ENCODE data around the gene RFX1.

The RFX1 gene

GRCh38 chr19:13984186-13984585 is 21.9 kb downstream of the RFX1 start:
- H3K9me3 Mint-ChIP-seq = no peaks in the 10 kb centered on the region
- peaks cover 79% of the 10 kb centered on the region for H3K4me1 Mint-ChIP-seq (ENCODE audit: low read depth)
- peaks cover 53% of the 10 kb centered on the region for H3K36me3 Mint-ChIP-seq (ENCODE audit: low read depth)
- H3K27me3 Mint-ChIP-seq = no peaks in the 10 kb centered on the region
- H3K4me3 Mint-ChIP-seq = no peak overlapping the region
- intact Hi-C loops (cut with micrococcal nuclease) = no loop called here
- peak overlapping the region; percentile 100 for H3K27ac Mint-ChIP-seq

- intact Hi-C loops (cut with micrococcal nuclease) = no loop called here
- H3K27ac Mint-ChIP-seq = no peak overlapping the region
- no peak overlapping the region for H3K4me3 Mint-ChIP-seq
- no peaks in the 10 kb centered on the region for H3K9me3 Mint-ChIP-seq
- H3K4me1 Mint-ChIP-seq (ENCODE audit: low read depth) = peaks cover 75% of the 10 kb centered on the region
- no peaks in the 10 kb centered on the region for H3K27me3 Mint-ChIP-seq
- H3K36me3 Mint-ChIP-seq (ENCODE audit: low read depth) = peaks cover 45% of the 10 kb centered on the region
These were observed 22.8 kb downstream of the RFX1 start for GRCh38 chr19:13983213-13983889.

GRCh38 chr19:13982773-13983172 is 23.3 kb downstream of the RFX1 start:
- H3K4me3 Mint-ChIP-seq = no peak overlapping the region

GRCh38 chr19:13981988-13982501 is 24.1 kb downstream of the RFX1 start:
- Mint-ChIP-seq H3K36me3 (ENCODE audit: low read depth) (peaks cover 52% of the 10 kb centered on the region), H3K27me3 (no peaks in the 10 kb centered on the region), H3K4me1 (ENCODE audit: low read depth) (peaks cover 67% of the 10 kb centered on the region), H3K4me3 (no peak overlapping the region), H3K9me3 (no peaks in the 10 kb centered on the region), H3K27ac (peak overlapping the region; percentile 74)
- intact Hi-C loops (cut with micrococcal nuclease) = no loop called here

More at GRCh38 chr19:13982773-13983172, 23.3 kb downstream of the RFX1 start:
- Mint-ChIP-seq H3K36me3 (ENCODE audit: low read depth) (peaks cover 48% of the 10 kb centered on the region), H3K9me3 (no peaks in the 10 kb centered on the region), H3K4me1 (ENCODE audit: low read depth) (peaks cover 74% of the 10 kb centered on the region), H3K27me3 (no peaks in the 10 kb centered on the region), H3K27ac (no peak overlapping the region)
- intact Hi-C loops (cut with micrococcal nuclease) = no loop called here

- intact Hi-C loops (cut with micrococcal nuclease) = no loop called here
- Mint-ChIP-seq H3K4me1 (ENCODE audit: low read depth) (peaks cover 61% of the 10 kb centered on the region), H3K9me3 (no peaks in the 10 kb centered on the region), H3K4me3 (no peak overlapping the region), H3K36me3 (ENCODE audit: low read depth) (peaks cover 57% of the 10 kb centered on the region), H3K27ac (peak overlapping the region; percentile 74), H3K27me3 (no peaks in the 10 kb centered on the region)
These were observed 24.7 kb downstream of the RFX1 start for GRCh38 chr19:13981467-13981866.

- Mint-ChIP-seq H3K4me1 (ENCODE audit: low read depth) (peaks cover 57% of the 10 kb centered on the region), H3K9me3 (no peaks in the 10 kb centered on the region), H3K36me3 (ENCODE audit: low read depth) (peaks cover 62% of the 10 kb centered on the region), H3K27ac (peak overlapping the region; percentile 74), H3K4me3 (no peak overlapping the region), H3K27me3 (no peaks in the 10 kb centered on the region)
- intact Hi-C loops (cut with micrococcal nuclease) = no loop called here
These were observed 25.1 kb downstream of the RFX1 start for GRCh38 chr19:13981021-13981420.

- Mint-ChIP-seq H3K4me3 (no peak overlapping the region), H3K36me3 (ENCODE audit: low read depth) (peaks cover 69% of the 10 kb centered on the region), H3K4me1 (ENCODE audit: low read depth) (peaks cover 57% of the 10 kb centered on the region), H3K27me3 (no peaks in the 10 kb centered on the region), H3K27ac (peak overlapping the region; percentile 74), H3K9me3 (no peaks in the 10 kb centered on the region)
- intact Hi-C loops (cut with micrococcal nuclease) = no loop called here
These were observed 25.8 kb downstream of the RFX1 start for GRCh38 chr19:13980340-13980739.

GRCh38 chr19:13979686-13980085 is 26.4 kb downstream of the RFX1 start:
- Mint-ChIP-seq H3K9me3 (no peaks in the 10 kb centered on the region), H3K27me3 (no peaks in the 10 kb centered on the region), H3K4me3 (peak overlapping the region; percentile 70), H3K4me1 (ENCODE audit: low read depth) (peaks cover 51% of the 10 kb centered on the region), H3K36me3 (ENCODE audit: low read depth) (peaks cover 75% of the 10 kb centered on the region), H3K27ac (peak overlapping the region; percentile 86)
- intact Hi-C loops (cut with micrococcal nuclease) = loop anchor here (2.0 kb wide), 1 partner anchor 25 kb away; no protein-coding TSS in a partner anchor

- H3K9me3 Mint-ChIP-seq = no peaks in the 10 kb centered on the region
- H3K27ac Mint-ChIP-seq = peak overlapping the region; percentile 86
- peak overlapping the region; percentile 70 for H3K4me3 Mint-ChIP-seq
- intact Hi-C loops (cut with micrococcal nuclease) = loop anchor here (2.0 kb wide), 1 partner anchor 26 kb away; no protein-coding TSS in a partner anchor
- peaks cover 80% of the 10 kb centered on the region for H3K36me3 Mint-ChIP-seq (ENCODE audit: low read depth)
- H3K4me1 Mint-ChIP-seq (ENCODE audit: low read depth) = peaks cover 46% of the 10 kb centered on the region
- no peaks in the 10 kb centered on the region for H3K27me3 Mint-ChIP-seq
These were observed 26.9 kb downstream of the RFX1 start for GRCh38 chr19:13979244-13979615.

GRCh38 chr19:13978351-13979243 is 27.5 kb downstream of the RFX1 start:
- intact Hi-C loops (cut with micrococcal nuclease) = loop anchor here (2.0 kb wide), 1 partner anchor 26 kb away; no protein-coding TSS in a partner anchor
- Mint-ChIP-seq H3K27ac (peak overlapping the region; percentile 86), H3K4me3 (peak overlapping the region; percentile 71), H3K4me1 (ENCODE audit: low read depth) (peaks cover 45% of the 10 kb centered on the region), H3K9me3 (no peaks in the 10 kb centered on the region), H3K36me3 (ENCODE audit: low read depth) (peaks cover 85% of the 10 kb centered on the region), H3K27me3 (no peaks in the 10 kb centered on the region)

- Mint-ChIP-seq H3K27me3 (no peaks in the 10 kb centered on the region), H3K36me3 (ENCODE audit: low read depth) (peaks cover 83% of the 10 kb centered on the region), H3K9me3 (no peaks in the 10 kb centered on the region), H3K4me1 (ENCODE audit: low read depth) (peaks cover 45% of the 10 kb centered on the region), H3K27ac (peak overlapping the region; percentile 86), H3K4me3 (peak overlapping the region; percentile 71)
- intact Hi-C loops (cut with micrococcal nuclease) = loop anchor here (2.0 kb wide), 1 partner anchor 27 kb away; no protein-coding TSS in a partner anchor
These were observed 28.3 kb downstream of the RFX1 start for GRCh38 chr19:13977803-13978202.

- Mint-ChIP-seq H3K9me3 (no peaks in the 10 kb centered on the region), H3K4me1 (ENCODE audit: low read depth) (peaks cover 38% of the 10 kb centered on the region), H3K36me3 (ENCODE audit: low read depth) (peaks cover 79% of the 10 kb centered on the region), H3K4me3 (no peak overlapping the region), H3K27me3 (no peaks in the 10 kb centered on the region), H3K27ac (peak overlapping the region; percentile 1)
- intact Hi-C loops (cut with micrococcal nuclease) = no loop called here
These were observed 29.7 kb downstream of the RFX1 start for GRCh38 chr19:13976446-13976845.

- no peak overlapping the region for H3K4me3 Mint-ChIP-seq
- H3K36me3 Mint-ChIP-seq (ENCODE audit: low read depth) = peaks cover 80% of the 10 kb centered on the region
- no peaks in the 10 kb centered on the region for H3K9me3 Mint-ChIP-seq
- intact Hi-C loops (cut with micrococcal nuclease) = no loop called here
- H3K27ac Mint-ChIP-seq = no peak overlapping the region
- H3K4me1 Mint-ChIP-seq (ENCODE audit: low read depth) = peaks cover 32% of the 10 kb centered on the region
- no peaks in the 10 kb centered on the region for H3K27me3 Mint-ChIP-seq
These were observed 30.2 kb downstream of the RFX1 start for GRCh38 chr19:13975870-13976269.

GRCh38 chr19:13974073-13974472 is 32.0 kb downstream of the RFX1 start:
- Mint-ChIP-seq H3K36me3 (ENCODE audit: low read depth) (peaks cover 83% of the 10 kb centered on the region), H3K27ac (no peak overlapping the region), H3K4me1 (ENCODE audit: low read depth) (peaks cover 15% of the 10 kb centered on the region), H3K9me3 (no peaks in the 10 kb centered on the region), H3K4me3 (no peak overlapping the region), H3K27me3 (no peaks in the 10 kb centered on the region)
- intact Hi-C loops (cut with micrococcal nuclease) = no loop called here

All from dendritic cell treated with granulocyte-macrophage colony-stimulating factor and Interleukin-4, amounts not matched to agents 40 ng/mL and 50 ng/mL, for 4 days (primary cell).